Suppressor macrophage (primary cell): ENCODE data around the gene CELA3B.
"Not testable (repeated sequence)": the region's sequence is repeated elsewhere in the genome, so short reads cannot be mapped to it uniquely, and the experiment has no call there.

ENCODE experiments used
- DNase-seq, 4 experiments: peaks; one replicate each; pipeline ENCODE4 v3.0.0-alpha.2; 2020 to 2022
- total RNA-seq, 17 experiments: gene quantifications; one replicate each; lab custom pipeline; 2026; ENCODE audit warnings: mixed read lengths in 6 of 17, inconsistent platforms in 3 of 17; lab: John Stamatoyannopoulos, UW

The CELA3B gene
- 0 to 0.44 (median 0) reads per million in 17 experiments for total RNA-seq

- not testable (repeated sequence) for DNase-seq
These were observed at the start of gene CELA3B for GRCh38 chr1:21976703-21977239. CELA3B (plus strand) TSS chr1:21977022; CDS start chr1:21977040, 18 bp downstream.

- DNase-seq = no peak
These were observed 49.1 kb upstream of the CELA3B start for GRCh38 chr1:21927533-21928237.

- DNase-seq = no peak
These were observed 46.7 kb upstream of the CELA3B start for GRCh38 chr1:21930080-21930571.

- no peak for DNase-seq
These were observed 46.1 kb upstream of the CELA3B start for GRCh38 chr1:21930629-21931170.

- no peak for DNase-seq
These were observed 45.4 kb upstream of the CELA3B start for GRCh38 chr1:21931171-21932093.

- peak; percentile 59 to 78 (median 67) for DNase-seq
These were observed 44.7 kb upstream of the CELA3B start for GRCh38 chr1:21932127-21932526.

- DNase-seq = no peak
These were observed 43.2 kb upstream of the CELA3B start for GRCh38 chr1:21933397-21934248.

- no peak for DNase-seq
These were observed 41.4 kb upstream of the CELA3B start for GRCh38 chr1:21935393-21935804.

GRCh38 chr1:21935891-21936365 is 40.9 kb upstream of the CELA3B start:
- no peak for DNase-seq

- peak in 2 of 4 experiments; percentile 23 to 37 for DNase-seq
These were observed 40.3 kb upstream of the CELA3B start for GRCh38 chr1:21936366-21937031.

- no peak for DNase-seq
These were observed 39.8 kb upstream of the CELA3B start, which contains the start of gene HSPG2 for GRCh38 chr1:21937034-21937371. HSPG2 (minus strand) TSS chr1:21937310; CDS start chr1:21937217, 93 bp downstream.

GRCh38 chr1:21937372-21938121 is 39.3 kb upstream of the CELA3B start:
- peak; percentile 73 to 91 (median 82) for DNase-seq

- DNase-seq = peak in 2 of 4 experiments; percentile 20 to 32
These were observed 37.9 kb upstream of the CELA3B start for GRCh38 chr1:21938732-21939538.

- DNase-seq = peak; percentile 62 to 84 (median 75)
These were observed 37.0 kb upstream of the CELA3B start for GRCh38 chr1:21939650-21940374.

GRCh38 chr1:21940492-21940891 is 36.3 kb upstream of the CELA3B start:
- no peak for DNase-seq

- DNase-seq = no peak
These were observed 35.5 kb upstream of the CELA3B start for GRCh38 chr1:21941370-21941769.

- no peak for DNase-seq
These were observed 34.4 kb upstream of the CELA3B start for GRCh38 chr1:21942464-21942863.

- not testable (repeated sequence) for DNase-seq
These were observed 33.7 kb upstream of the CELA3B start for GRCh38 chr1:21942959-21943640.
